Ecto neural progenitor cell (in vitro differentiated cells): ENCODE measurements around the gene MADD.

Experiments
- DNase-seq: peaks from one replicate; pipeline ENCODE4 v3.0.0-alpha.2; 2018; ENCODE audit warnings: low spot score

Gene MADD

GRCh38 chr11:47251751-47252150, 18.2 kb upstream of the MADD start:
- no peak for DNase-seq

DNA sequence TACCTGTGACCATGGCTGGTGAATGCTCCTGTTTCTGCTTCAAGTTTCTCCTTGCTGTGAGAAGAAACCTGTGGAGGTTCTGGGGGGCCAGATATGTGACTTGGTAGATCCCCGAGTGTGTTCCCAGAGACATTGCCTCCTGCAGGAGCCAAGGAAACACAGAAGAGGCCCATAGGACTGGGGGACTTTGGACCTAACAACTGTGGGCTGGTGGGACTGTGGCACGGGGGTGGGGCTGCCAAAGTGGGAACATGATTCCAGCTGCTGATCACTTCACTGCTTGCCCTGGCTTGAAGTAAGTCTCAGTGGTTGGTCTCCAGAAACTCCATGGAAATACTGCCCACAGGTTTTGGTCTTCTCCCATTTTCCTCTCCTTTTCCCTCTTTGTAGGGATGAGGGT, 16.3 kb upstream of the MADD start:
- no peak for DNase-seq

- DNase-seq = no peak
These were observed 15.5 kb upstream of the MADD start for GRCh38 chr11:47254386-47254785.

DNA sequence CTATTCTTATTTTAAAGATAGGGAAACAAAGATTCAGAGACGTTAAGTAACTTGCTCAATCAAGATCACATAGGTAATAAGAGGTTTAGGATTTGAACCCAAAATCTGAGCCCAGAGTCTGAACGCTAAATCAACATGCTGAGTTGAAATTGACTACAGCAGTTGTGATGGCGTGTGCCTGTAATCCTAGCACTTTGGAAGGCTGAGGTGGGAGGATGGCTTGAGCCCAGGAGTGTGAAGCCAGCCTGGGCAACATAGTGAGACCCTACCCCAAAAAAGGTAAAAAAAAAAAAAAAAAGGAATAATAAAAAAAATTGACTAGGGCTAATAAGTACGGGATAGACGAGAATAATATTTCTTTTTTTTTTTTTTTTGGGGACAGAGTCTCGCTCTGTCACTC, 13.6 kb upstream of the MADD start:
- no peak for DNase-seq

GRCh38 chr11:47257177-47257516, 12.8 kb upstream of the MADD start:
- DNase-seq = no peak

DNA sequence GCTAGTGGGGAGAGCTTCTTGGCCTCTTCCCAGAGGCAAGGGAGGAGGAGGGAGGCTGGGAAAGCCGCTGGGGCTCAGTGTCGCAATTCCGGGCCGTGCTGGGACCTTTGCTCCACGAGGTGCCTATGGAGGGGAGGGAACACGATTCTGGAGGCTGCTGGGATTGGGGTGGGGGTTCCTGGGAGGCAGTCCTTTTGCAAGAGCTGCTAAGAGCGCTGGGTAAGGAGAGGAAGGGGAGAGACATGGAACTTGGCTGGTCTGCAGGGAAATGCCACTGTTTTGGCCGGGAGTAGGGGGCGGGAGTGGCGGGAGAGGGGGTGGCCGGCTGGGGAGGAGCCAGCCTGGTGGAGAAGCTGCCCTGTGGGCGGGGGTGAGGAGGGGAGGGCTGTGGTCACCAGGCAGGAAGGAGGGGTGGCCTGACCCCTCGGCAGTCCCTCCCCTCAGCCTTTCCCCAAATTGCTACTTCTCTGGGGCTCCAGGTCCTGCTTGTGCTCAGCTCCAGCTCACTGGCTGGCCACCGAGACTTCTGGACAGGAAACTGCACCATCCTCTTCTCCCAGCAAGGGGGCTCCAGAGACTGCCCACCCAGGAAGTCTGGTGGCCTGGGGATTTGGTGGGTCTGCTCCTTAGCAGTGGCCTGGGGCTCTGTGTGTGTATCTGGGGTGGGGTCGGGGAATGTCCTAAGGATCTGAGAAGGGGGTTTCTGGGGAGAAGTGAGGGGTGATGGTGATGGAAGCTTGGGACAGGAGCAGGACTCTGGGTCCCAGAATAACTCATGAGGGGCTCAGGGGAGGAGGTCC, 12.2 kb upstream of the MADD start, which contains the start of gene NR1H3:
NR1H3 (plus strand) TSS at position 480 of the 800 bp plus-strand sequence. CDS start 1,221 bp downstream, outside the sequence.
- DNase-seq = peak; percentile 86

GRCh38 chr11:47258317-47258902, 11.5 kb upstream of the MADD start:
- DNase-seq = no peak

DNA sequence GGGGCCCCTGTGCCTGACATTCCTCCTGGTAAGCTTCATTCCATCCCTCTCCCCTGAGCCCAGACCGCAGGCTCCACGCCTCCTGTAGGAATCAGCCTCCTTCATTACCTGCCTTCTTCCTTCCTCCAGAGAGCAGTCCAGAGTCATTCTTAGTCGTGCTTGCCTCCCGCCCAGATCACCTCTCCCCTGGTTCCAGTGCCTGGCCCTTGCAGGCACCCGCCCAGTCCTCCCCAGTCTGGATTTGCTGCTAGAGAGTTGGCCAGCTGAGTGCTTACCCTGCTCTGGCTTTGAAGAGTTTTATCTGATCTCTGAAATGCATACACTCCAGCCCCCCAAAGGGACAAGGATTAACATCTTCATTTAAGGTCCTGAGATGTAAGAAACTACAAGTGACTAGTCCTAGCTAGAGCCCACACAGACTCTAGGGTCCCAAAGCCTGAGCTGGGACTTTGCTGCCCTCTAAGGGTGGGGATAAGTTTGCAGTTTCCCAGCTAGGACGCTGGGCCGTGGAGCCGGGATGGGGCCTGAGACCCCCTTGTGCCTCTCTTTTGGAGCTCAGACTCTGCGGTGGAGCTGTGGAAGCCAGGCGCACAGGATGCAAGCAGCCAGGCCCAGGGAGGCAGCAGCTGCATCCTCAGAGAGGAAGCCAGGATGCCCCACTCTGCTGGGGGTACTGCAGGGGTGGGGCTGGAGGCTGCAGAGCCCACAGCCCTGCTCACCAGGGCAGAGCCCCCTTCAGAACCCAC, 10.5 kb upstream of the MADD start:
- peak; percentile 76 for DNase-seq

DNA sequence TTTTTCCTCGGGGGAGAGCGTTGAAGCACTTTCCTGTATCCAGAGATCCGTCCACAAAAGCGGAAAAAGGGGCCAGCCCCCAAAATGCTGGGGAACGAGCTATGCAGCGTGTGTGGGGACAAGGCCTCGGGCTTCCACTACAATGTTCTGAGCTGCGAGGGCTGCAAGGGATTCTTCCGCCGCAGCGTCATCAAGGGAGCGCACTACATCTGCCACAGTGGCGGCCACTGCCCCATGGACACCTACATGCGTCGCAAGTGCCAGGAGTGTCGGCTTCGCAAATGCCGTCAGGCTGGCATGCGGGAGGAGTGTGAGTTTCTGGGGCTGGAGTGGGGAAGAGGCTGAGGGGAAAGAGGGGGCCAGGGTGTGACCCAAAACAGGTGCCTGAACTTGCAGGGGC, 9.6 kb upstream of the MADD start:
- no peak for DNase-seq

DNA sequence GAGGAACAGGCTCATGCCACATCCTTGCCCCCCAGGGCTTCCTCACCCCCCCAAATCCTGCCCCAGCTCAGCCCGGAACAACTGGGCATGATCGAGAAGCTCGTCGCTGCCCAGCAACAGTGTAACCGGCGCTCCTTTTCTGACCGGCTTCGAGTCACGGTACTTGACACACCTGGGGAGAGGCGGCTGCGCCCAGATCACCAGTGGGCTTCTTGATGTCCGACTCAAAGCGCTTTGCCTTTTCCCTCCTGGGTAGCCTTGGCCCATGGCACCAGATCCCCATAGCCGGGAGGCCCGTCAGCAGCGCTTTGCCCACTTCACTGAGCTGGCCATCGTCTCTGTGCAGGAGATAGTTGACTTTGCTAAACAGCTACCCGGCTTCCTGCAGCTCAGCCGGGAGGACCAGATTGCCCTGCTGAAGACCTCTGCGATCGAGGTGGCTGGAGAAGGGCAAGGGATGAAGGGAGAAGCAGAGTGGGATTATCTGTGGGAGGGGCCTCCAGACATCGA, 8.6 kb upstream of the MADD start:
- no peak for DNase-seq

GRCh38 chr11:47264119-47264518, 5.8 kb upstream of the MADD start:
- DNase-seq = no peak

DNA sequence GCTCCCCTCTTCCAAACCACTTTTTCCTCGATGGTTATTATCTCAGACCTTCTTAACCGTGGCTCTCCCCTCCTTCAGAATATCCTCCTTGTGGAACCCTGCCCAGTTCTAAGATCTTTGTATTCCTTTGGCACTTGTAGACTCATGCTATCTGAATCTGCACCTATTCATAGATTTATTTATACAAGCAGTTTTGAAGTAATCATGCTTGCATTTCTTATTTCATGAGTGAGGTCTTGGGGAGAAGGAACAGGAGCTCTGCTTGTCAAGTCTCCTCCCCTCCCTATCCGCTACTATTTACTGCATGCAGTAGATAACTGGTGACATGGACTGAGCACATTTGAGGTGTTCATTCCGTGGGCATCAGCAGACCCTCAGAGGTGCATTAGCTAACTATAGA, 5.4 kb upstream of the MADD start:
- DNase-seq = no peak

DNA sequence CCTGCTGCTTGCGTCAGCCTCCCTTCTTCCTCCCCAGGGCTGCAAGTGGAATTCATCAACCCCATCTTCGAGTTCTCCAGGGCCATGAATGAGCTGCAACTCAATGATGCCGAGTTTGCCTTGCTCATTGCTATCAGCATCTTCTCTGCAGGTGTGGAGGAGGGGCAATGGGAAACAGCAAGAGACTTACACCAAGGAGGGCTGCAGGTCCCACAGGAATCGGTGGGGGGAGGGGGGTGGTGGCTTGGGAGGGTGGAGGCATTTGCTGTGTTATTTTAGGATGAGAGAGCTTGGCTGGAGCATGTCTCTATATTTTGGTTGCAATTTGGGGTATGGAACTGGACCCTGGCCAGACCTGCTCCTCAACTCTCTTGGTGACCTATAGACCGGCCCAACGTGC, 2.1 kb upstream of the MADD start:
- DNase-seq = no peak

GRCh38 chr11:47268448-47269001, 1.4 kb upstream of the MADD start:
- no peak for DNase-seq

DNA sequence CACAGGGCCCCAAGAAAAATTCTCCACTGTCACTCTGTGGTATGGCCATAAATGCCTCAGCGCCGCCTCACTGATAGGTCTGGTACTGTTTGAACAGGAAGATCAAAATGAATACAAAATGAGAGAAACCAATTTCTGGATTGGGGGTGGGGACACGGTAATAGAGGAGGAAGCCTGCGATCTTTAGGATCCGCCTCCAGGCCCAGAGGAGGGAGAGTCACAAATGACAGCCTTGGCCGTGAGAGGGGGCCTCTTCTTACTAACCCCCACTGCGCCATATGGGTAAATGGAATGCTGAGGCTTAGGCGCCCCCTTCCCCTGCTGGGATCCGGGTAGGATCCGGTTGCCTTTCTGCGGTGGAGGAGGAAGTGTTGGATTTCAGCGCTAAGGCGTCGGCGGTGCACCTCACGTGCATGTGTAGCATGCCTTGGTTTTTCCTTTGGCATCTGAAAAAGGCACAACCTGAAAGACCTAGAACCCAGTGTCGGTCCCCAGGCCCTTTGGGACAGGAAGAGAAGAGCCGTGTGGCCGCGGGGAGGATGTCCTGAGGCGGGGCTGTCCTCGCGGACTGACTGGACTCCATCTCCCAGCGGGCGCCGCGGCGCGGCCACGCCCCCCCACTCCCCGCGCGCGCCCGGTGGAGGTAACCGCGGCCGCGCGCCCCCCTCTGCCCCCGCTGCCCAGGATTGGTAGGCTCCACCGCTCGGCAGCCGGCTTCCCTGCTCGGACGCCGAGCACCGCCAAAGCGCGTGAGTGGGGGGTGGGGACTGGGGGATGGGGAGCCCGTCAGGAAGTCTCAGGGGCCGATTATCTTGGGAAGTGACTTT, 718 bp upstream of the MADD start:
- DNase-seq = peak; percentile 94

GRCh38 chr11:47270331-47271271, 668 bp downstream of the MADD start:
- DNase-seq = no peak

- no peak for DNase-seq
These were observed 1.4 kb downstream of the MADD start for GRCh38 chr11:47271328-47271727.

- DNase-seq = no peak
These were observed 2.2 kb downstream of the MADD start for GRCh38 chr11:47271961-47272661.

DNA sequence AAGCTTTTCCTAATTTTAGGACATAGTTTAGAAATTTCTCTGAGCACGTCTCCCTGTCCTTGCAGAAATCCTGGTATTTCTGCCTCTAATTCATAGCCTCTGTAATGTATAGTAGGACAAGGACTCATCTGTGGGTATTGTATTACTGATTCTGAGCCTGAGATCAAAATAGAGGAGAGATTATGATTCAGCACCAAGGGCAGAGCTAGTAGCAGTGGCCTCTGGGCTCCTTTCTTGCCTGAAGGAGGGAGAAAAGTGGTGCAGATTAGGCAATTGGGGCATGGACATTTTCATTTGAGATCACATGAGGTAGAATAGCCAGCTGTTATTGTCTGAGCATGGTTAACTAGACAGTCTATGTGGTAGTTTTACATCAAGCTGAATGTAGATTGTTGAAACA, 2.8 kb downstream of the MADD start:
- DNase-seq = no peak
